GM12872 (cell line): ENCODE measurements around the gene DPP10.

Source experiments
- CTCF ChIP-seq: IDR thresholded peaks from 3 replicates; pipeline ENCODE4 v1.5.1; 2011; ENCODE audit warnings: low read depth, mild to moderate bottlenecking, low read length, moderate library complexity; ENCODE audit not compliant: insufficient read depth

DPP10 gene

GRCh38 chr2:115634578-115634977, 1192.1 kb downstream of the DPP10 start:
- no peak for TF ChIP-seq CTCF

- no peak for TF ChIP-seq CTCF
These were observed 1193.0 kb downstream of the DPP10 start for GRCh38 chr2:115635430-115635829.

- no peak for TF ChIP-seq CTCF
These were observed 1207.3 kb downstream of the DPP10 start for GRCh38 chr2:115649731-115650130.

- no peak for TF ChIP-seq CTCF
These were observed 1208.4 kb downstream of the DPP10 start for GRCh38 chr2:115650827-115651226.

GRCh38 chr2:115652652-115653051, 1210.2 kb downstream of the DPP10 start:
- no peak for TF ChIP-seq CTCF

GRCh38 chr2:115654362-115654761, 1211.9 kb downstream of the DPP10 start:
- no peak for TF ChIP-seq CTCF

GRCh38 chr2:115678129-115678528, 1235.7 kb downstream of the DPP10 start:
- TF ChIP-seq CTCF: no peak

GRCh38 chr2:115684345-115684744, 1241.9 kb downstream of the DPP10 start:
- TF ChIP-seq CTCF: no peak
